Upper lobe of left lung (tissue), 6 donors: ENCODE measurements around the gene PRIMPOL. TPM values are rescaled to one million over a fixed set of nuclear protein-coding genes. Genes with fewer than 3 reads are reported as not detected.

ENCODE experiments used
- ATAC-seq, 2 donors: fragments of 200-7000 bp; cut with Tn5 transposase; one replicate each; pipeline ENCODE4 v1.9.1; 2022; ENCODE audit warnings: mild to moderate bottlenecking in 2 of 2, moderate library complexity in 2 of 2; ENCODE audit not compliant: low FRiP score in 2 of 2
- DNase-seq, 2 donors: peaks; one replicate each; pipeline ENCODE4 v3.0.0-alpha.2; 2019 to 2020
- H3K27ac ChIP-seq, 4 donors: fragments of 200-600 bp; sonication (generic); one replicate each; pipeline ENCODE4 v1.5.1; 2016 to 2019
- H3K27me3 ChIP-seq, 4 donors: fragments of 200-600 bp; sonication (generic); one replicate each; pipeline ENCODE4 v1.5.1; 2017 to 2019
- H3K36me3 ChIP-seq, 4 donors: fragments of 200-600 bp; sonication (generic); one replicate each; pipeline ENCODE4 v1.5.1; 2016 to 2019
- H3K4me1 ChIP-seq, 4 donors: fragments of 200-600 bp; sonication (generic); one replicate each; pipeline ENCODE4 v1.5.1; 2018 to 2019
- H3K4me3 ChIP-seq, 4 donors: fragments of 200-600 bp; sonication (generic); one replicate each; pipeline ENCODE4 v1.5.1; 2017 to 2019; ENCODE audit warnings: mild to moderate bottlenecking in 2 of 4, moderate library complexity in 1 of 4
- H3K9me3 ChIP-seq, 4 donors: fragments of 200-600 bp; sonication (generic); one replicate each; pipeline ENCODE4 v1.5.1; 2018 to 2019
- EP300 ChIP-seq, 4 donors: sonication (generic); formaldehyde crosslinking; IDR thresholded peaks; one replicate each; pipeline ENCODE4 v1.5.1; 2017; ENCODE audit warnings: antibody characterized with exemption in 4 of 4, control low read depth in 2 of 4
- POLR2A ChIP-seq, 4 donors: fragments of 450-650 bp; IDR thresholded peaks; one replicate each; pipeline ENCODE4 v1.5.1; 2016 to 2017; ENCODE audit warnings: antibody characterized with exemption in 4 of 4, mild to moderate bottlenecking in 2 of 4
- POLR2AphosphoS5 ChIP-seq, 2 donors: sonication (generic); formaldehyde crosslinking; IDR thresholded peaks; one replicate each; pipeline ENCODE4 v1.5.1; 2017; ENCODE audit warnings: antibody characterized with exemption in 2 of 2
- WGBS, 2 donors: methylation state at CpG; one replicate each; pipeline ENCODE4 v1.1.5; 2017 to 2018; 5-methylcytosine and 5-hydroxymethylcytosine counted together
- total RNA-seq, 6 donors: library from RNA; depleted of rRNA in 4 of 6; stranded (reverse); fragments of >200 nt in 4 of 6; gene quantifications; one replicate each; pipeline versions ENCODE4 v1.1.0 to v1.2.1, GENCODE V29; 2016 to 2021
- TF ChIP-seq, protein P1 (sequence below), 6 experiments: fragments of 450-650 bp in 4 of 6; fragments of 200-600 bp in 2 of 6; sonication (generic) in 2 of 6; IDR thresholded peaks; one replicate each; pipeline ENCODE4 v1.5.1; 2016 to 2019; ENCODE audit warnings: antibody characterized with exemption in 6 of 6
- donor health status: DM: no; HTN: no; CAD: no; lungs with moderate emphysema.
- donor health status: DM: no; HTN: yes; CAD: no; lungs with severe emphysema.

PRIMPOL gene
- total RNA-seq, 6 donors from 2014 or later = 7.0 to 21.0 (median 13.3) TPM

GRCh38 chr4:184675018-184675417 lies 25.5 kb downstream of the PRIMPOL start:
- WGBS, 2 donors = 98% methylated on average over 5 of the region's 5 CpGs
- no peak for DNase-seq
- no peaks in the 10 kb centered on the region for H3K4me1 ChIP-seq
- TF ChIP-seq EP300 (IDR thresholded peaks at IDR 0.05) (no peak), POLR2A (IDR thresholded peaks at IDR 0.05) (no peak), POLR2AphosphoS5 (IDR thresholded peaks at IDR 0.05) (no peak)
- TF ChIP-seq, protein P1, sequence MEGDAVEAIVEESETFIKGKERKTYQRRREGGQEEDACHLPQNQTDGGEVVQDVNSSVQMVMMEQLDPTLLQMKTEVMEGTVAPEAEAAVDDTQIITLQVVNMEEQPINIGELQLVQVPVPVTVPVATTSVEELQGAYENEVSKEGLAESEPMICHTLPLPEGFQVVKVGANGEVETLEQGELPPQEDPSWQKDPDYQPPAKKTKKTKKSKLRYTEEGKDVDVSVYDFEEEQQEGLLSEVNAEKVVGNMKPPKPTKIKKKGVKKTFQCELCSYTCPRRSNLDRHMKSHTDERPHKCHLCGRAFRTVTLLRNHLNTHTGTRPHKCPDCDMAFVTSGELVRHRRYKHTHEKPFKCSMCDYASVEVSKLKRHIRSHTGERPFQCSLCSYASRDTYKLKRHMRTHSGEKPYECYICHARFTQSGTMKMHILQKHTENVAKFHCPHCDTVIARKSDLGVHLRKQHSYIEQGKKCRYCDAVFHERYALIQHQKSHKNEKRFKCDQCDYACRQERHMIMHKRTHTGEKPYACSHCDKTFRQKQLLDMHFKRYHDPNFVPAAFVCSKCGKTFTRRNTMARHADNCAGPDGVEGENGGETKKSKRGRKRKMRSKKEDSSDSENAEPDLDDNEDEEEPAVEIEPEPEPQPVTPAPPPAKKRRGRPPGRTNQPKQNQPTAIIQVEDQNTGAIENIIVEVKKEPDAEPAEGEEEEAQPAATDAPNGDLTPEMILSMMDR (IDR thresholded peaks at IDR 0.05) = no peak
- H3K27ac ChIP-seq = no peak overlapping the region
- no peak for ATAC-seq
- peaks cover 0 to 30% (median 11%) of the 10 kb centered on the region in 4 donors for H3K36me3 ChIP-seq
- no peak overlapping the region for H3K4me3 ChIP-seq
- no peaks in the 10 kb centered on the region for H3K9me3 ChIP-seq
- no peaks in the 10 kb centered on the region for H3K27me3 ChIP-seq

GRCh38 chr4:184675821-184676492 lies 26.4 kb downstream of the PRIMPOL start:
- WGBS, 2 donors = 80 to 86% methylated on average over 3 of the region's 3 CpGs
- DNase-seq (no peak), ATAC-seq (no peak)
- Histone ChIP-seq H3K27ac (no peak overlapping the region), H3K36me3 (peaks cover 0 to 30% (median 11%) of the 10 kb centered on the region in 4 donors), H3K9me3 (no peaks in the 10 kb centered on the region), H3K4me3 (no peak overlapping the region), H3K27me3 (no peaks in the 10 kb centered on the region), H3K4me1 (peaks cover 0 to 6% (median 0%) of the 10 kb centered on the region in 4 donors)
- TF ChIP-seq POLR2A (IDR thresholded peaks at IDR 0.05) (no peak), EP300 (IDR thresholded peaks at IDR 0.05) (no peak), POLR2AphosphoS5 (IDR thresholded peaks at IDR 0.05) (no peak)
- TF ChIP-seq, protein P1 (IDR thresholded peaks at IDR 0.05) = no peak

- Histone ChIP-seq H3K4me3 (no peak overlapping the region), H3K4me1 (peaks cover 0 to 6% (median 0%) of the 10 kb centered on the region in 4 donors), H3K36me3 (peaks cover 0 to 6% (median 2%) of the 10 kb centered on the region in 4 donors), H3K27ac (no peak overlapping the region), H3K27me3 (no peaks in the 10 kb centered on the region), H3K9me3 (no peaks in the 10 kb centered on the region)
- TF ChIP-seq POLR2A (IDR thresholded peaks at IDR 0.05) (no peak), EP300 (IDR thresholded peaks at IDR 0.05) (no peak), POLR2AphosphoS5 (IDR thresholded peaks at IDR 0.05) (no peak)
- TF ChIP-seq, protein P1 (IDR thresholded peaks at IDR 0.05) = no peak
- ATAC-seq (peak in 1 of 2 donors; percentile 35), DNase-seq (peak in 1 of 2 donors; percentile 26)
- WGBS, 2 donors = 48 to 62% methylated on average over 9 of the region's 9 CpGs
These were observed 31.2 kb downstream of the PRIMPOL start for GRCh38 chr4:184680698-184681097.

- ATAC-seq (no peak), DNase-seq (no peak)
- Histone ChIP-seq H3K27me3 (no peaks in the 10 kb centered on the region), H3K9me3 (no peaks in the 10 kb centered on the region), H3K4me1 (peaks cover 0 to 6% (median 0%) of the 10 kb centered on the region in 4 donors), H3K27ac (no peak overlapping the region), H3K36me3 (peaks cover 0 to 8% (median 3%) of the 10 kb centered on the region in 4 donors), H3K4me3 (no peak overlapping the region)
- 95 to 100% methylated on average over 1 of the region's 1 CpG for WGBS, 2 donors
- TF ChIP-seq POLR2AphosphoS5 (IDR thresholded peaks at IDR 0.05) (no peak), EP300 (IDR thresholded peaks at IDR 0.05) (no peak), POLR2A (IDR thresholded peaks at IDR 0.05) (no peak)
- TF ChIP-seq, protein P1 (IDR thresholded peaks at IDR 0.05) = no peak
These were observed 32.4 kb downstream of the PRIMPOL start for GRCh38 chr4:184681916-184682315.
